ENCODE measurements around the gene DENND2A.
"Not testable (repeated sequence)": the region's sequence is repeated elsewhere in the genome, so short reads cannot be mapped to it uniquely, and the experiment has no call there.

Gene DENND2A

DNA sequence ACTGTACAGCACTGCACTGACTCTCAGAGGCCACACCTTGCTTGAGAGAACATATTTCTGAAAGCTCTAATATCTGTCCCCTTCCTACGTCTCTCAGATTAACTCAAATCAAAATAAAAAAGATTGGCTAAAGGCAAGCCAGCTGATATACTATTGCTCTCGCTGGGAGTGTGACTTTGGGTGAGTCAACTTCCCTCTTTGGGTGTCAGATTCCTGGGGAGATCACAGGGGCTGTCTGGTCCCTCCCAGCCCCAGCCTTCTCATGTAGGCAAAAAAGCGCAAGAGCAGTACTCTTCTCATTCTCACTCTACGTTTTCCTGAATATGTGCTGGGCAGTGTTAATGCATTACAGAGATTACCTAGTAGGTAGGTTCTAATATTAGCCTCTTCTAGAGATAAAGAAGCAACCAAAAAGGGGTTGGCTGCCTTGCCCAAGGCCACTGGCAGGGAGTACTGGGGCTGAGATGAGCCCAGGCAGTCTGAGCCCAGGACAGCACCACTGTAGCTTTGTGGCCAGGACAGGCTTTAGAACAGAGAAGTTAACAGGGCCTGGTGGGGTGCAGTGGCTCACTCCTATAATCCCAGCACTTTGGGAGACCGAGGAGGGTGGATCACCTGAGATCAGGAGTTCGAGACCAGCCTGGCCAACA lies 9.1 kb upstream of the DENND2A start:
- no peak for DNase-seq (ENCODE audit: insufficient read length, low spot score)

DNA sequence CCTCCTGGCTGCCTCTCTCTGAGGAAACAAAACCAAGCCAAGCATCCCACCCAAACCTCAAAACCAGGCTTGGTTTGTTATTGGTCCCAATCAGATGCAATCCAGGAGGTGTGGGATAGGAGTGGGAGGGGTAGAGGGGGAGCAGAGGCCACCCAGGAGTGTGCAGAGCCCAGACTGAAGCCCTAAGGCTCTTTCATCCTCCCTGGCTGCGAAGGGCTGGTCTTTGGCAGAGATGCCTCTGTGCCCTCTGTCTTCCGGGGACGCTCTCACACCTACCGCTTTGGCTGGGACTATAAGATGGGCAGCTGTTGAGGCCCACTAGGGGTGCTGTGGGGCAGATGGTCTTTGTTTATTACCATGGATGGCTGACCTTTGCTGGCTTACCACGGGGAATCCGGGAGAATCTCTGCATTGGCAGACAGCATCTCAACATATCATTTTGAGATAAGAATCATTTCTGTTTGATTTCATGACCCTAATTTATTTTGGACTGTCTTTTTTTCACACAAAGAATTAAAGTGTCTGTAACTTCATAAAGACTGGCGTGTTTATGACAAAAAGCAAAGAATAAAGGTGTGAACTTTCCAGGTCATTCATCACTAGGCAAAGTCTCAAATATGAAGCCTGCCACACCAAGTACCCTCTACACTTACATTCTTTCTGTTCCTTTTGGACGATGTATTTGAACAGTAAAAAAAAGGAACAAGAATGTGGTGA lies 6.5 kb upstream of the DENND2A start:
- DNase-seq (ENCODE audit: insufficient read length, low spot score) (no peak), FAIRE-seq (no peak)

More for the DNA sequence above, 9.1 kb upstream of the DENND2A start:
- FAIRE-seq: no peak

DNA sequence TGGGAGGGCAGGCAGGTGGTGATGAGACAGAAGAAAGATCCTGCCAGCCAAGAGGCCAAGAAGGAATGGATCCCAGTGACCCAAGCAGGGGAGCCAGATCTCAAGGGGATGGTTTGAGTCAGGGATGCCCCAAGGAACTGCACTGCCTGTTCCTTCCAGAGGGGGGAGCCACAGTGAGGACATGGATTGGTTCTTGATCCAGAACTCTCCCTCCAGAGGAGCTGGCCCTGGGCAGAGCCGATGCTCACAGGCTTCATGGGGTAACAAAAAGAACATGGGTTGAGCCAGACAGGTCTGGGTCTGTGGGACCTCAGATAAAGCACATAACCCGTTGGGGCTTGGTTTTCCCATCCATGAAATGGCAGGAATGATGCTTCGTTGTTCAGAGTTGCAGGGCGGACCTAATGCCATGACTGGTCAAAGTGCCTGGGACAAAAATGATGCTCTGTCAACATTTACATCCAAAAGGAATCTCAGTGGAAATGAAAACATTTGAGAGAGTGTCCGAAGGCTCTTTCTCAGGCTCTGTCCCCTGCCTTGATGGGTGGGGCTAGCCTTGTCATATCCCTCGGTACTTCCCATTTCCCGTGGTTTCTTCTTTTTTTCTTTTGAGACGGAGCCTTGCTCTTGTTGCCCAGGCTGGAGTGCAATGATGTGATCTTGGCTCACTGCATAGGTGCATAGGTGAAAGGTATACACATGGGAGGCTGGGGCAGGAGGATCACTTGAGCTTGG lies 4.7 kb upstream of the DENND2A start:
- DNase-seq (ENCODE audit: insufficient read length, low spot score) (no peak), FAIRE-seq (no peak)

DNA sequence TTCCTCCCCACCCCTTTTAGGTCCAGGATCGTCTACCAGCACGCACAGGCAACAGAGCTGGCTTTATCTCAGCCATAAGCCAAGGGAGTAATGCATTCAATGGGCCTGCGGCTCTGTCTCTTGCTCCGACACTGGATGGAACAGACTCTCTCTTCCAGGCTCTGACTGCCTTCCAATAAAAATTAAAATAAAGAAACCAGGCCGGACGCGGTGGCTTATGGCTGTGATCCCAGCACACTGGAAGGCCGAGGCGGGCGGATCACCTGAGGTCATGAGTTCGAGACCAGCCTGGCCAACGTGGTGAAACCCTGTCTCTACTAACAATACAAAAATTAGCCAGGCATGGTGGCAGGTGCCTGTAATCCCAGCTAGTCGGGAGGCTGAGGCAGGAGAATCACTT lies 4.1 kb upstream of the DENND2A start:
- DNase-seq (ENCODE audit: insufficient read length, low spot score); FAIRE-seq: not testable (repeated sequence)

DNA sequence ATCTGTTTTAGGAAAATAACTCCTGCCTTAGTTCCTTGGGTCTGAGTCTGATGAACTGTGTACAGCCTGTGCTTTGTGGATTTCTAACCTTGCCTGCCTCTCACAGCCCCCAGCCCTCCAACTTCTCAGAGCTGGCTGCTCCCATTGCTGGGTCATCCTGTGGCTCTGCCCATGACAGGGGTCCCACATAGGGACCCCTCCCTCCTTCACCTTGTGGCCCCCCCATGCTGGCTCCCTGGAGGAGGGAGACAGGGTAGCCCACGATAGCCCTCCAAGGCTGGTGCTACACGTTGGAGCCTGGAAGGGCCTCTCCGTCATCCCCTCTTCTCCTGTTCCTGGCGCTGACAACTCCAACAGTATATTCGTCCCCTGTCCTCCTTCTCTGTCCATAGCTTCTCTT lies 2.8 kb upstream of the DENND2A start:
- no peak for FAIRE-seq

DNA sequence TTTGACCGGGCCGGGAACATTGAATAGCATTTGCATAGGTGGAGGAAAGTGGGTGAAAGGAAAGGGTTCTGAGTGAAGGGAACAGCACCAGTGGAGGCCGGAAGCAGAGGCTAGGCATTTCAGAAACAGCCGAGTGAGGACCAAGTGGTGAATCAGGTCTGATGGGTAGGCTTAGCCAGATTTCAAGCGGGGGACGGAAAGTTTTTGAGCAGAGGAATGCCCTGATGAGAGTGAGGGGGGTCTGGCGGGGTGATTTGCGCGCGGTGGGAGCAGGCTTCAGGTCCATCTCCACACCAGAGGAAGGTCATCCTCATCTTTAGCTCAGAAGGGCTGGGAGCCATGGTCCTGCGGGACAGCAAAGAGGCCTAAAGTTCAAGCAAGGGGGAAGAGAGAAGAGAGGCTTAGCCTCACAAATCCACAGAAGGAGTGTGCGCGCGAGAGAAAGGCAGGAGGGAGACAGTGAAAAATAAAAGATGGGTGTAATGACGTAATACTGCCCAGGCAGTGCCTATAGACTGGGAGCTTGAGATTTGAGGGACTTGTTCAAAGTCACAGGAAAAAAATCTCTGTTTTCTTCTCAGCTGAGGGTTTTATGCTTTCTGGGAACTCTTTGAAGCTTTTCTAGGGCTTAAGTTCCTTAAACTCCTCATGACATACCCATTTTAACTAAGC lies 1.0 kb upstream of the DENND2A start:
- no peak for DNase-seq (ENCODE audit: insufficient read length, low spot score)
- FAIRE-seq: no peak

More for the DNA sequence above, 2.8 kb upstream of the DENND2A start:
- no peak for DNase-seq (ENCODE audit: insufficient read length, low spot score)

DNA sequence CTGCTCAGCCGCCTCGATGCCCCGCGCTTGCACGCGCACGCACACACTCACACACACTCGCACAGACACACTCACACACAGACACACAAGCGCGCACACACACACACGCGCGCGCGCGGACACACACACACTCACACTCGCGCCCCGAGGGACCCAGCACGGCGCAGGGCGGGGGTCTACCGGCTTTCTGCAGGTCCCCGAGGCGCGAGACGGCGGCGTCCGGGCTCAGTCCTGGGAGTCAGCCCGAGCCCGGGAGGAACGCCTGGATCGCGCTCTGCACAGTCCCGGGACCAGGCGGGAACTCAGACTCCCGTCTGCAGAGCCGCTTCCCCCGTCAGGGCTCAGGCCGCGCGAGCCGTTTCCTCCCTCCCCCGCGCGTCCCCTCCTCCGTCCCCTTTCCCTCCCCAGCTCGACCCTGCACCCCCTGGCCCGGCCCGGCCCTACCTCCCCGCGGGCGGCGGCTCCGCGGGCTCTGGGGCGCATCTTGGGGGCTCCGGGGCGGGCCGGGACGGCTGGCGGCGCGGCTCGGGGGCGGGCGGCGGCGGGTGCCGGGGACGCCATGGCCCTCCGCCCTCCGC lies 464 bp downstream of the DENND2A start:
- no peak for DNase-seq (ENCODE audit: insufficient read length, low spot score)
- peak; percentile 38 for FAIRE-seq

DNA sequence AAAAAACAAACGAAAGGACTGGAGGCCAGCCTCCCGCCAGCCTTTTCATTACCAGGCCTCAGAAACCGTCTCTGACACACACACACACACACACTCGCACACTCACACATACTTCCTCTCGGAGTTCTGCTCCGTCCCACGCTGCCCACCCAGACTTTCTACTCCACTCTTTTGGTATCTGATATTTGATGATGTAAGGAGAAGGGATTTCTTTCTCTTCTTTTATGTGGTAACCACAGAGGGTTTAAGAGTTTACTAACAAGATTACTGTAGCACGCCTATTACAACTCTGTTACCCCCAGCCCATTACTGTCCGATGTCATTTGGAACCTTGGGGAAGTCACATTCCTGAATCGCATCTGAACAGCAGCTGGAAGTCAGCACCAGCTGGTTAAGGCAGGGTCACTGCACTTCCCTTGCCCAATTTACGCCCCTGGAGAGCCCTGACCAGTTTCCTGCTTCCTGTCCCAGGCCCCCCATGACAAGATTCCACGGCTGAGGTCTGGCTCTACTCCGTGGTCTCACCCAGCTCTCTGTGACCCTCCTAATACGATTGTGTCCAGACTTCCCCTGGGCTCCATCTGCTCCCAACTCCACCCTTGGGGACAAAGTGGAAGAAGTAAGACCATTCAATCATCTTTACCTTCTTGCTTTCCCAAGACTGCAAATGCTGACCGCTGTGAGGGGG lies 1.1 kb downstream of the DENND2A start:
- no peak for DNase-seq (ENCODE audit: insufficient read length, low spot score)
- FAIRE-seq: no peak

DNA sequence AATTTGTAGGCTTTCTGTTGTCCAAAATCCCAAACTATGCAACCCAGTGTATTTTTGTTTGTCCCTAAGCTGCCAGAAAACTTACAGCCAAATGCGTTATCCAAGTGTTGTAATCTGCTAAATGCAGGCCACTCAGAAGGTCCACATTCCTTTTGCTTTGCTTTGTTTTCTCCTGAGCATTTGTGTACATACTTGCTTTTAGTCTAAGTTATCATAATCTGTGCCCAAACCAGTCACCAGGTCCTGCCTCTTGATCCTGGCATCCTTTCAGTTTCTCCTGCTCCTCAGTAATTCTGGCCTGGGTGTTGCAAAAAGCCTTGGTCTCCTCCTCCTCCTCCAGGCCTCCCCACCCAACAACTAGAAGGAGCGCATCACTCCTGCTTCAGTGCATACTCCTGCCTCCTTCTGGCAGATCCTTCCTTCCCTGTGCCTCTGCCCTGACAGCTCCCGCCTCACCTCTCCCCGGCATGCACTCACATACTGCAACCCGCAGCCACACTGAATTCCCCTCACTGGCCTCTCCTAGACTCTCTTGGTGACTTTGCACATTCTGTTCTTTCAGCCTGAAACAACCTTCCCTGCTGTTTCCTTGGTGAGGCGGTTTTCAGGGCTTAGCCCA lies 2.3 kb downstream of the DENND2A start:
- DNase-seq (ENCODE audit: insufficient read length, low spot score) (no peak), FAIRE-seq (no peak)

DNA sequence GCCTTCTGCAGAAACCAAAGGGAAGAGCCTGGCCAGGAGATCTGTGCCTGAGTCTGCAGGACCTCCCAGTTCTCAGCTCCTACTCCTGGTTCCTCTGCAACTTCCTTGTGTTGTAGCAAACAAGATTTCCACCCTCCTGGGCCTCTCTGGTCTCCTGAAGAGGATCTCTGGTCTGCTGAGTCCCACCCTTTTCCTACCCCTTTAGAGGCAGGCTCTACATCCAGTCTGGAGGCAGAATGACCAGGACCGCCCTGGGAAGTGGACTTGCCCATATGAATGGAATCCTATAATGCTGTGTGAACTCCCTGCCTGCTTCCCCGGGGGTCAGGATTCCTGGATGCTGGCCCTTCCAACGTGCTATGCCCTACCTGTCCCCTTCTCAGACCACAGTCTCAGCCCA lies 3.2 kb downstream of the DENND2A start:
- DNase-seq (ENCODE audit: insufficient read length, low spot score): no peak

DNA sequence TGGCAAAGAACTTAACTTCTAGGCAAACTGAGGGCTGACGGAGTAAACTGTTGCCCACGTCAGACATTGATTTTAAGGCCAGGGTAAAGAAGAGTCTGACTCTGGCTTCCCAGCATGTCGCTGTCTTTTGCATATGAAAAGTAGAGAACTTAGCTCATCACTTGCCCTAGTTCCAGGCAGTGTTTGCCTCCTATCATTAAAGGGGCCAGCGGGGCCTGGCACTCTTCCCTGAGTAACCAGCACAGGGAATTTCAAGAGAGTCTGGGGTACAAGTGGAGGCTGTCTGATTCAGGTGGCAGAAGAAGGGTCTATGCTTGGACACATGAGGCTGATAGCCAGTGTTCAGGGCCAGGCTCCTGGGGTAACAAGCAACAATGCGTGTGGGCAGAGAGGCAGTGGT lies 4.8 kb downstream of the DENND2A start:
- DNase-seq (ENCODE audit: insufficient read length, low spot score) (no peak), FAIRE-seq (no peak)

More for the DNA sequence above, 3.2 kb downstream of the DENND2A start:
- no peak for FAIRE-seq

DNA sequence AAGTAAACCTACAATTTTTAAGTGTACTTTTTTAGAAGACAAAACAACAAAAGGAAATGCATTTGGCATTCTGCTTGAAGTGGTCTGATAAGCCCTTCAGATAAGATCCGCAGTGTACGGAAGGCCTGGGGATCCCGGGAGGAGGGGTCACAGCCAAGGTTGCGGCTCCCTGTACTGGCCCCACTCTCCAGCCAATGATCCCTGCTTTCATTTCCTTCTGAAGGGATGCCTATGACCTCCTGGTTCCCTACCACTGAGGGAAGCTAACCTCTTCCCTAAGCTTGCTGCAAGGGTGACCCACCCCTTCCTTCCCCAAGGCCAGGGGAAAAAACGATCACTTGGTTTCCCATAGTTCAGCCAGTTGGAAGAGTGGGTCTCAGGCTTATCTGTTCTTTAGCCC lies 5.3 kb downstream of the DENND2A start:
- DNase-seq (ENCODE audit: insufficient read length, low spot score) (no peak), FAIRE-seq (no peak)

DNA sequence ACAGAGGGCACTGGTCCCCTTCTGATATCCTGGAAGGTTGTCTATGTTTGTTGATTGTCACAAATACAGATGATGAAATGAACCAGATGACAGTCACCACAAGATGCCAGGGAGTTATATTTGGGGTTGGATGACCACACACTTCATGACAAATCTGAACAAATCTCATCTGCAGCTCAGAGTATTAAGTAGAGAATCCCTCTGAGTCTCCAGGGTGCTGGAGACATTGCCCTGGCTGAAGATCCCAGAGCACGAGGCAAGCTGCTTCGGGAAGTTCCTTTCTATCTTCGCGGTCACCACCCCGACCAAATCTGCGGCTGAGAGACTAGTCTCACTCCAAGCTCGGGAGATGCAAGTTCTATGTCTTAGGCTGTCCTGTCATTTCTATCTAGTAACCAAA lies 9.0 kb downstream of the DENND2A start:
- DNase-seq (ENCODE audit: insufficient read length, low spot score) (no peak), FAIRE-seq (no peak)

DNA sequence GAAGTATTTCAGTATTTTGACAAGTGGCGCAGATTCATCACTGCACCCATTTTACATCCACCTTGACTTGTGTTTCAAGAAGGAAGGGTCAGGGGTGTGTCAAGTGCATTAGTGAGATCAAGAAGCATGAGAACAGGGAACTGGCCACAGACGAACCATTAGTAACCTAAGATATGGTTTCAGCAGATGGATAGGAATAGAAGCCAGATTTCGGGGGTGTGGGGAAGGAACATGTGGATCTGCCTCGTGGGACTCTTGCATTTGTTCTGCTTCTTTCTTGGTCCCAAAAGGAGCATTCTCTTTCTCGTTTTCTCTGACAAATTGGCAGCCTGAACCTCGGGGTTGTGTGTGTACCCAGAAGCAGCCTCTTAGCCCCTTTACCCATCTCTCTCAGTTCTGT lies 9.6 kb downstream of the DENND2A start:
- FAIRE-seq (no peak), DNase-seq (ENCODE audit: insufficient read length, low spot score) (no peak)

DNA sequence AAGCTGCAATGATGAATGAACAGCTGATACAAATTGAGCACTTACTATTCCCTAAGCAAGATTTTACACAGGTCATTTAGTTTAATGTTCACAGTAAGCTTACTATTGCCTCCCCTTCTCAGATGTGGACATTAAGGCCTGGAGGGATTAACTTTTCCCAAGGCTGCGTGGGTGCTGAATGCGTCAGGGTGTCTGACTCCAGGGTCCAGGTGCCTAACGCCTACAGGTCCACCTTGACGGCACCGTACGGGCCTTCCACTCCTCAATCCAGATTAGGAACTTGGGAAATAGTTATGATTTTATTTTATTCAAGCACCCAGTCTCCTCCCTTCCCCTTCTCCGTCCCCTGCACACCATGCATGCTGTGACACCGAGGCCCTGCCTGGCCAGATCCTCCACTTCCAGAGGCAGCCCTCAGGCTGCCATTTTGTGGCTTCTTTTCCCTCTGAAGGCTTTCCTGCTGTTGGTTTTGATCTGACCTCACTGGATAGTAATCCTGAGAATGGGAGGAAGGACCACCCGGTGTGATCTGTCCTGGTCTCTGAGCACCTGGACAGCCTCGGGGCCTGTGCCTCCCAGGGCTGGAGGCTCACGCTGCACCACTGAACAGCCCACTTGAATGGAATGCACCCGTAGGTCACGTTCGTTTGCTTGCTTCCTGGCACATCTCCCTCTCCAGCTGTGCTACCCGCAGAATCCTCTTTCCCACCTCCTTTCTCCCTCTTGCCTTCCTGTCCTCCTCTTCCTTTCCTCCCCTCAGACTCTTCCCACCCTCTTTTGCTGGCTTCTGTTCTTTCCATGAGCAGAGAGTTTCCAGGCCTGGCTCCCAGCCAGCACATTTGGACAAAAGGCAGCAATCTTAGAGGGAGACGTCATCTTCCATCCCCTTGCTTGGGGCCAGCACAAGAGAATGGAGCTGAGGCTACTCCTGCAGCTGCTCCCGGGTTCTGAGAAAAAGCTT lies 14.4 kb downstream of the DENND2A start:
- FAIRE-seq (peak; percentile 83), DNase-seq (ENCODE audit: insufficient read length, low spot score) (peak; percentile 90)

DNA sequence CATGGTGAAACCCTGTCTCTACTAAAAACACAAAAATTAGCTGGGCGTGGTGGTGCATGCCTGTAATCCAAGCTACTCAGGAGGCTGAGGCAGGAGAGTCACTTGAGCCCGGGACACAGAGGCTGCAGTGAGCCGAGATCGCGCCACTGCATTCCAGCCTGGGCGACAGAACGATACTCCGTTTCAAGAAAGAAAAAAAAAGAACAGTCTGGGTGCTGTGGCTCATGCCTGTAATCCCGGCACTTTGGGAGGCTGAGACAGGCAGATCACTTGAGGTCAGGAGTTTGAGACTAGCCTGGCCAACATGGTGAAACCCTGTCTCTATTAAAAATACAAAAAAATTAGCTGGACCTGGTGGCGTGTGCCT lies 15.4 kb downstream of the DENND2A start:
- not testable (repeated sequence) for DNase-seq (ENCODE audit: insufficient read length, low spot score); FAIRE-seq

DNA sequence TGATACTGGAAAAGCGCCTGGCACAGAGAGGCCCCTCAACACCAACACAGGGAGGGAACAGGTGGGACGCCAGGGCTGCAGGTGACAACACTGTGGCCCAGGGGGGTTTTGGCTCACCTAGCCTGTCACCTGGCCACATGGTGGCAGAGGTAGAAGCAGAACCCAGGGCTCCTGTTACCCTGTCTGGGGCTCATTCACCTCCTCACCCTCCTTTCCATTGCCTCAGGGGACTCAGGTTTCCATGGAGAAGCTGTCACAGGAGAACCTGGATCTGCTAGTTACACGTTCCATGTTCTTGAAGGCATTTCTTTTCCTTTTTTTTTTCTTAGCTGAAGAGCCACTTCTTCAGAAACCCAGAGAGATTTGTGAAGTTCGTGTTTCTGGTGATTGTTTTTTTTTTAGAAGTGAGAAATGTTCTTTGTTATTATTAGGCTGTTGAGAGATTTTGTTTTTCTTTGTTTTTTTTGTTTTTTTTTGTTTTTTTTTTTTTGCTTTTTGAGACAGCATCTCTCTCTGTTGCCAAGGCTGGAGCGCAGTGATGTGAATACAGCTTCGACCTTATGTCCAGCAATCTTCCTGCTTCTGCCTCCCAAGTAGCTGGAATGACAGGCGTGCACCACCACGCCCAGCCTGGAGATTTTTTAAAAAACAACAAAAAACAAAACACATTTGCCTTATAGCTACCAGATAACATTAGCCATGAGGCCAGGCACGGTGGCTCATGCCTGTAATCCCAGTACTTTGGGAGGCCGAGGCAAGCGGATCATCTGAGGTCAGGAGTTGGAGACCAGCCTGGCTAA lies 16.0 kb downstream of the DENND2A start:
- no peak for FAIRE-seq
- no peak for DNase-seq (ENCODE audit: insufficient read length, low spot score)

DNA sequence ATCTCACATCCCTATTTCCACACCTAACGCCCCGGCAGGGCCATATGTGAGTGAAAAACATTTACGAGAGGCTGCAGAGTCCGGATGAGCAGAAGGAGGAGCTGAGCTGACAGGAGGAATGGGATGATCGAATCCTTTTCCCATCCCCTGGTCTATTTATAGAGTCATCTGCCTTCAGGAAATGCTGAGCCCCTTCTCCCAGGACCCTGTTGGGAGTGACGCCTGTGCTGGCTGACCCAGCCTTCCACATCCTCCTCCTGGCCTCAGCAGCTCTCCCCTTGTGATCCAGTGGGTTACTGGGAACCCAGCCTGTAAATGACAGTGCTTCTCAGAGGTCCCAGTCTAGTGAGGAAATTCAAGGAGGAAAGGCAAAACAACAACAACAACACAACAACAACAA lies 16.6 kb downstream of the DENND2A start:
- DNase-seq (ENCODE audit: insufficient read length, low spot score) (no peak), FAIRE-seq (no peak)
